ENCODE results near the gene AFF1. TPM values are rescaled to one million over a fixed set of nuclear protein-coding genes. Genes with fewer than 3 reads are reported as not detected.

Gene AFF1
- total RNA-seq, 1 experiment from 2014 or later: 37.7 TPM

DNA sequence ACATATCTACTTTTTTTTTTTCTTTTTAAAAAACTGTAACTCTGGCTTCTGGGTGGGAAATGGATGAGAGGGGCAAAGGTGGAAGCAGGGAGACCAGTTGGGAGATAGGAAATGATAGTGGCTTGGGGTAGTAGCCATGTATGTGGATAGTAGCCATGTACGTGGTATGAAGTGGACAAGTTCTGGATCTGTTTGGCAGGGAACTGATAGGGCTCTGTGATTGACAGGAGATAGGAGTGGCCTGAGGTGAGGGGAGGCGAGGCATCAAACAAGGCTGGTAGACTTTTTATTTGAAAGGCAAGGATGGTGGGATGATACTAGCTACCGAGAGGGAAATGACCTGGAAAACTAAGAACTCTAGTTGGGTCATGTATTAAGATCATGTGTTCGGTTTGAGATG is 117.8 kb downstream of the AFF1 start:
- H3K36me3 Mint-ChIP-seq (ENCODE audit: insufficient read depth, unreplicated experiment): peaks cover 12% of the 10 kb centered on the region
- CTCF ChIA-PET: no interaction called here
- intact Hi-C loops (cut with micrococcal nuclease; ENCODE audit: unreplicated experiment): no loop called here
- H3K9me3 Mint-ChIP-seq (ENCODE audit: low read depth, unreplicated experiment): no peaks in the 10 kb centered on the region
- H3K4me1 Mint-ChIP-seq (ENCODE audit: low read depth, unreplicated experiment): peaks cover 20% of the 10 kb centered on the region
- TF ChIP-seq, protein P1, sequence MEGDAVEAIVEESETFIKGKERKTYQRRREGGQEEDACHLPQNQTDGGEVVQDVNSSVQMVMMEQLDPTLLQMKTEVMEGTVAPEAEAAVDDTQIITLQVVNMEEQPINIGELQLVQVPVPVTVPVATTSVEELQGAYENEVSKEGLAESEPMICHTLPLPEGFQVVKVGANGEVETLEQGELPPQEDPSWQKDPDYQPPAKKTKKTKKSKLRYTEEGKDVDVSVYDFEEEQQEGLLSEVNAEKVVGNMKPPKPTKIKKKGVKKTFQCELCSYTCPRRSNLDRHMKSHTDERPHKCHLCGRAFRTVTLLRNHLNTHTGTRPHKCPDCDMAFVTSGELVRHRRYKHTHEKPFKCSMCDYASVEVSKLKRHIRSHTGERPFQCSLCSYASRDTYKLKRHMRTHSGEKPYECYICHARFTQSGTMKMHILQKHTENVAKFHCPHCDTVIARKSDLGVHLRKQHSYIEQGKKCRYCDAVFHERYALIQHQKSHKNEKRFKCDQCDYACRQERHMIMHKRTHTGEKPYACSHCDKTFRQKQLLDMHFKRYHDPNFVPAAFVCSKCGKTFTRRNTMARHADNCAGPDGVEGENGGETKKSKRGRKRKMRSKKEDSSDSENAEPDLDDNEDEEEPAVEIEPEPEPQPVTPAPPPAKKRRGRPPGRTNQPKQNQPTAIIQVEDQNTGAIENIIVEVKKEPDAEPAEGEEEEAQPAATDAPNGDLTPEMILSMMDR (IDR thresholded peaks at IDR 0.05; ENCODE audit: unreplicated experiment): no peak
- H3K27ac Mint-ChIP-seq (ENCODE audit: unreplicated experiment): no peak overlapping the region
- no peak overlapping the region for H3K4me3 Mint-ChIP-seq (ENCODE audit: low read depth, unreplicated experiment)
- H3K27me3 Mint-ChIP-seq (ENCODE audit: unreplicated experiment): no peaks in the 10 kb centered on the region
- BruUV-seq (replicated peaks): no TSS peak
- no peak for DNase-seq

GRCh38 chr4:87053176-87053658 is 118.4 kb downstream of the AFF1 start:
- Mint-ChIP-seq H3K27me3 (ENCODE audit: unreplicated experiment) (no peaks in the 10 kb centered on the region), H3K27ac (ENCODE audit: unreplicated experiment) (no peak overlapping the region), H3K36me3 (ENCODE audit: insufficient read depth, unreplicated experiment) (peaks cover 12% of the 10 kb centered on the region), H3K4me1 (ENCODE audit: low read depth, unreplicated experiment) (peaks cover 24% of the 10 kb centered on the region), H3K4me3 (ENCODE audit: low read depth, unreplicated experiment) (no peak overlapping the region), H3K9me3 (ENCODE audit: low read depth, unreplicated experiment) (no peaks in the 10 kb centered on the region)
- CTCF ChIA-PET: no interaction called here
- BruUV-seq (replicated peaks): no TSS peak
- TF ChIP-seq, protein P1 (IDR thresholded peaks at IDR 0.05; ENCODE audit: unreplicated experiment): no peak
- intact Hi-C loops (cut with micrococcal nuclease; ENCODE audit: unreplicated experiment): no loop called here
- no peak for DNase-seq

GRCh38 chr4:87053802-87054767 is 119.3 kb downstream of the AFF1 start:
- no peak for DNase-seq
- CTCF ChIA-PET: no interaction called here
- no TSS peak for BruUV-seq (replicated peaks)
- no peaks in the 10 kb centered on the region for H3K27me3 Mint-ChIP-seq (ENCODE audit: unreplicated experiment)
- intact Hi-C loops (cut with micrococcal nuclease; ENCODE audit: unreplicated experiment): no loop called here
- TF ChIP-seq, protein P1 (IDR thresholded peaks at IDR 0.05; ENCODE audit: unreplicated experiment): no peak
- H3K4me1 Mint-ChIP-seq (ENCODE audit: low read depth, unreplicated experiment): peaks cover 33% of the 10 kb centered on the region
- H3K27ac Mint-ChIP-seq (ENCODE audit: unreplicated experiment): no peak overlapping the region
- H3K9me3 Mint-ChIP-seq (ENCODE audit: low read depth, unreplicated experiment): no peaks in the 10 kb centered on the region
- no peak overlapping the region for H3K4me3 Mint-ChIP-seq (ENCODE audit: low read depth, unreplicated experiment)
- H3K36me3 Mint-ChIP-seq (ENCODE audit: insufficient read depth, unreplicated experiment): peaks cover 12% of the 10 kb centered on the region

DNA sequence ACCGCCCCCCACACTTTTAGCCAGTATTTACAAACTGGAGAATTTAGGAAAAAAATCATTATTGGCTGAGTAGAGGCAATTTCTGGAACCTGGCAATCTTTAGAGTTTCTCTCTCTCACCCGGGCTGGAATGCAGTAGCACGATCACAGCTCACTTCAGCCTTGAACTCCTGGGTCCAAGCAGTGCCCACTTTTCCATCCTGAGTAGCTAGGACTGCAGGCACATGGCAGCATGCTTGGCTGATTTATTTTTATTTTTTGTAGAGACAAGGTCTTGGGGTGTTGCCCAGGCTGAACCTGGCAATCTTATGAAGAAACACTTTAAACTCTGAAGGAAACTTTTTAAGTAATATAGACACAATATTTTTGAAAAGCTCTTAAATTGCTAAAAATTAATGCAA is 120.1 kb downstream of the AFF1 start:
- CTCF ChIA-PET: no interaction called here
- BruUV-seq (replicated peaks): no TSS peak
- intact Hi-C loops (cut with micrococcal nuclease; ENCODE audit: unreplicated experiment): loop anchor here (5.0 kb wide), 1 partner anchor 48 kb away; no protein-coding TSS in a partner anchor

More for the DNA sequence above, 120.1 kb downstream of the AFF1 start:
- H3K9me3 Mint-ChIP-seq (ENCODE audit: low read depth, unreplicated experiment): no peaks in the 10 kb centered on the region
- DNase-seq: no peak
- TF ChIP-seq, protein P1 (IDR thresholded peaks at IDR 0.05; ENCODE audit: unreplicated experiment): no peak
- H3K4me1 Mint-ChIP-seq (ENCODE audit: low read depth, unreplicated experiment): peaks cover 40% of the 10 kb centered on the region
- H3K36me3 Mint-ChIP-seq (ENCODE audit: insufficient read depth, unreplicated experiment): peaks cover 7% of the 10 kb centered on the region
- H3K4me3 Mint-ChIP-seq (ENCODE audit: low read depth, unreplicated experiment): no peak overlapping the region
- H3K27me3 Mint-ChIP-seq (ENCODE audit: unreplicated experiment): no peaks in the 10 kb centered on the region
- H3K27ac Mint-ChIP-seq (ENCODE audit: unreplicated experiment): no peak overlapping the region
